ENCODE results near the gene GSS. TPM values are rescaled to one million over a fixed set of nuclear protein-coding genes. Genes with fewer than 3 reads are reported as not detected.
"Not testable (repeated sequence)": the region's sequence is repeated elsewhere in the genome, so short reads cannot be mapped to it uniquely, and the experiment has no call there.

GSS gene
- total RNA-seq, 4 donors from 2014 or later: 49.9 to 56.7 (median 52.9) TPM

DNA sequence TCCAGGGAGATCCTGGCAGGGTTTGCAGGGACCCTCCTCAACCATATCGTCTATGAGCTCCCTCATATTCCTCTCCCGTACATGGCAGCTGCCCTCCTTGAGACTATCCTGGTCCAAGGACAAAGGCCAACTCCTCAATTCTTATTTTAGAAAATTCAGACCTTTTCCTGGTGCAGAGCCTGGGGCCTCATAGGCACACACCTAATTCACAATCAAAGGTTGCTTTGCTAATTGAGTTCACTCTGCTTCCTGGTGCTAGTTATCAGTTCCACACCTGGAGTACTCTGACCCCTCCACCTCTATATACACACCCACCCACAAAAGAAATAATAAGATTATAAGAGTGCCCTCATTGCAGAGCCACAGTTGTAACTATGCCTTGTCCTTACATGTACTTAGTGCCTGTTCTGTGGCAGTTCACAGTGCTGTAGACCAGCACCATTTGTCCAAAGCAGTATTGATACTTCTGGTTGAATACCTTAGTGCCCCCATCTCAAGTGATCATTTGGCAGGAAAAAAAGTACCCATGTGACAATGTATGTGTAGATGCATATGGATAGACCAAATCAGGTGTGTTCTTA lies 38.7 kb downstream of the GSS start:
- no peak for TF ChIP-seq POLR2A (IDR thresholded peaks at IDR 0.05)
- TF ChIP-seq, protein P1, sequence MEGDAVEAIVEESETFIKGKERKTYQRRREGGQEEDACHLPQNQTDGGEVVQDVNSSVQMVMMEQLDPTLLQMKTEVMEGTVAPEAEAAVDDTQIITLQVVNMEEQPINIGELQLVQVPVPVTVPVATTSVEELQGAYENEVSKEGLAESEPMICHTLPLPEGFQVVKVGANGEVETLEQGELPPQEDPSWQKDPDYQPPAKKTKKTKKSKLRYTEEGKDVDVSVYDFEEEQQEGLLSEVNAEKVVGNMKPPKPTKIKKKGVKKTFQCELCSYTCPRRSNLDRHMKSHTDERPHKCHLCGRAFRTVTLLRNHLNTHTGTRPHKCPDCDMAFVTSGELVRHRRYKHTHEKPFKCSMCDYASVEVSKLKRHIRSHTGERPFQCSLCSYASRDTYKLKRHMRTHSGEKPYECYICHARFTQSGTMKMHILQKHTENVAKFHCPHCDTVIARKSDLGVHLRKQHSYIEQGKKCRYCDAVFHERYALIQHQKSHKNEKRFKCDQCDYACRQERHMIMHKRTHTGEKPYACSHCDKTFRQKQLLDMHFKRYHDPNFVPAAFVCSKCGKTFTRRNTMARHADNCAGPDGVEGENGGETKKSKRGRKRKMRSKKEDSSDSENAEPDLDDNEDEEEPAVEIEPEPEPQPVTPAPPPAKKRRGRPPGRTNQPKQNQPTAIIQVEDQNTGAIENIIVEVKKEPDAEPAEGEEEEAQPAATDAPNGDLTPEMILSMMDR (IDR thresholded peaks at IDR 0.05): no peak
- no peak overlapping the region for H3K4me3 ChIP-seq (ENCODE audit: low read depth, poor library complexity, severe bottlenecking)
- WGBS, 2 donors: 86 to 88% methylated on average over 2 of the region's 2 CpGs
- intact Hi-C loops (cut with DNase I; ENCODE audit: low total_unique reads): no loop called here
- peak in 1 of 2 donors; percentile 29 for DNase-seq (ENCODE audit: low spot score in 2 of 2)

DNA sequence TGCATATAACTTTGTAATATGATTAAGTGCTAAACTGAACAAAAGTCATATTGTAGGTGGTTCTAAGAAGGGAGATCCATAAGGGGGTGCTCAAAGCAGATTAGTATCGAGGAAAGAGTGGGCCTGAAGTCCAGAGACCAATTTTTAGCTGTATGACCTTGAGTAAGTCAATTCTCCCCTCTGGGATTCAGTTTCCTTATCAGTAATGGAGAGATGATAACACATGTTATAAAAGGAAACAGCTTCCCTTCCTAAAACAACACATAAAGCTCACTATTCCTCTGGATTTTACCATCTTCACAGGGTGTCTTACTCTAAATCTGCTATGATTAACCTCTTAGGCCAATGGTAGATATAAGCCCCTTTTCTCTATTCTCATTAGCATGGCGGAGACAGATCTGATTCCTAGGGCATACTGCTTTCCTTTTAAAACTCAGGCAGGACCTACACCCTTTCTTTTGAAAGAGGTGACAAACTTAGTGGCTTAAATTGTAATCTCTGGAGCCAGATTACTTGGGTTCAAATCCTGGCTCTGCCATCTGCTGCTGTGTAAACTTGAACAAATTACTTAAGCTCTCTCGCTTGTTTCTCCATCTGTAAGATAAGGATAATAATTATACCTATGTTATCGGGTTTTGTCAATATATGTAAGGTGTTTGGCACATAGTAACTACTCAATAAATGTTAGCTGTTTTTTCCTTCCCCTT lies 39.7 kb downstream of the GSS start:
- no peak overlapping the region for H3K4me3 ChIP-seq (ENCODE audit: low read depth, poor library complexity, severe bottlenecking)
- WGBS, 2 donors: 91% methylated on average over 4 of the region's 4 CpGs
- intact Hi-C loops (cut with DNase I; ENCODE audit: low total_unique reads): no loop called here
- peak in 1 of 2 donors; percentile 1 for DNase-seq (ENCODE audit: low spot score in 2 of 2)
- no peak for TF ChIP-seq POLR2A (IDR thresholded peaks at IDR 0.05)
- TF ChIP-seq, protein P1 (IDR thresholded peaks at IDR 0.05): no peak

DNA sequence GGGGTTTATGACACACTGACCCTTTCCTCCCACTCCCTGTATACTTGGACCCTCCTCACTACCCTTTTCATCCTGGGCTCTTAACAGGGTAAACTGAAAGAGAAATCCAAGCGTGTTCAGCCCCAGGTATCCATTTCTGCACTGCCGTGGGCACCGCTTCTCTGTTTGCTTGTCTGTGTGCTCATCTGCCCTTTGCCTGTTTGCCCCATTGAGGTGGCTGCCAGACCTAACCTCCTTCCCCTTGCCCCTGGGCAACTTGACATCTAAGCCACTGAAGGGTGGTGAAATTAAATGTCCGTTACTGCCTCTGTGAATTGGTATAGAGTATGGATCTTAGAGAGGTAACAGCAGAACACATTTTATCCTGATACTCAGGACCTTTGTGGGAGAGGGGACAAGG lies 40.5 kb downstream of the GSS start:
- intact Hi-C loops (cut with DNase I; ENCODE audit: low total_unique reads): no loop called here
- WGBS, 2 donors: 91 to 93% methylated on average over 4 of the region's 4 CpGs

DNA sequence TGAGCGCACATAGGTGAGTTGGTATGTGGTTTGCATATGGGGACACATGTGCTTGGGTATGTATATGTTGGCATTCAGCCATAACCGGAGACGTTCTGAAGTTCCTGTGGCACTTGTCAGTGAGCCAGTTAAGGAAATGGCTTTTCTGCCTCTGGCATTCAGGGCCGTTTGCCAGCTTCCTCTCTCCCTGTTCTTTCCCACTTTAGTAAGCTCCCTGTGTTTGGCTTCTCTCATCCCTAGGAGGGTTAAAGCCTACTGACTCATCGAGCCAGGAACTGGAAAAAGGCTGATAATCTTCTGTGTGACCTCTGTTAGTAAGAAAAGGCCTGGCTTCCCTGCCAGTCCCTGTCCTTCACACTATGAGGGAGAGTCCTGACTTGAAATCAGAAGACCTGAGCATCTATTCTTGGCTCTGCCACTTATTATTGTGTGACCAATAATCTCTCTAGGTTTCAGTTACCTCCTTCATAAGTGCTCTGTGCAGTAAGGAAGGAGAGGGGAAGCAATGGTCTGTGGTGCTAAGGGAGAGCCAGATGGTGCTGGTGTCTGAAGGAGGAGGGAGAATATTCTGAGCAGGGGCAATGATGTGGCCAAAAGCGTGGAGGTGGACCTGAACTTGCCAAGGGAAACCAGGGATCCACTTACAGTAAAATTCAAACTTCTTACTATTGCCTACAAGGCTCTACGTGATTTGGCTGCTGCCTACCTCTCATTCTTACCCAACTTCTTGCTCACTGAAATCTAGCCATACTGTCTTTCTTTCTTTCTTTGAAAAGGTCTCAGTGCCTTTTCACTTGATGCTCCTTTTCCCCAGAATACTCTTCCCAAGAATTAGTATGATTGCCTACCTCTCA lies 47.8 kb downstream of the GSS start:
- DNase-seq (ENCODE audit: low spot score in 2 of 2): peak in 1 of 2 donors; percentile 57

More for the DNA sequence above, 40.5 kb downstream of the GSS start:
- DNase-seq (ENCODE audit: low spot score in 2 of 2): no peak
- H3K4me3 ChIP-seq (ENCODE audit: low read depth, poor library complexity, severe bottlenecking): no peak overlapping the region
- TF ChIP-seq POLR2A (IDR thresholded peaks at IDR 0.05): no peak
- TF ChIP-seq, protein P1 (IDR thresholded peaks at IDR 0.05): no peak

DNA sequence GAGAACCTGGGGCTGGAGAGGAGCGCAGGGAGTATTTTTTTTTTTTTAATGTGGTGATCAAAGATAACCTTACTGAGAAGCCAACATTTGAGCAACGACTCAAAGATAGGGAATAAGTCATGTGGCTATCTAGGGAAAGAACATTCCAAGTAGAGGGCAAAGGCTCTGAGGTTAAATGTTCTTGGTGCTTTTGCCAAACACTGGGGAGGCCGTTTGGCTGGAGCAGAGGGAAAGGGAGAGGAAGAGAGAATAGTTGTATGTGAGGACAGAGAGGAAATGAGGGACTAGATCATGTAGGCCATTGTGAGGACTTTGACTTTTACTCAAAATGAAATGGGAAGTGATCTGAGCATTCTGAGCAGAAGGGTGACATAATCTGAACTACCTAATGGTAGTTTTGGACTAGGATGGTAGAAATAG lies 51.4 kb downstream of the GSS start:
- H3K4me3 ChIP-seq (ENCODE audit: low read depth, poor library complexity, severe bottlenecking): no peak overlapping the region
- TF ChIP-seq, protein P1 (IDR thresholded peaks at IDR 0.05): no peak
- TF ChIP-seq POLR2A (IDR thresholded peaks at IDR 0.05): no peak
- intact Hi-C loops (cut with DNase I; ENCODE audit: low total_unique reads): no loop called here
- WGBS, 2 donors: 57 to 64% methylated on average over 3 of the region's 3 CpGs
- DNase-seq (ENCODE audit: low spot score in 2 of 2): no peak

More for the DNA sequence above, 47.8 kb downstream of the GSS start:
- intact Hi-C loops (cut with DNase I; ENCODE audit: low total_unique reads): no loop called here
- TF ChIP-seq, protein P1 (IDR thresholded peaks at IDR 0.05): no peak
- TF ChIP-seq POLR2A (IDR thresholded peaks at IDR 0.05): no peak
- H3K4me3 ChIP-seq (ENCODE audit: low read depth, poor library complexity, severe bottlenecking): no peak overlapping the region
- 23 to 31% methylated on average over 7 of the region's 7 CpGs for WGBS, 2 donors

DNA sequence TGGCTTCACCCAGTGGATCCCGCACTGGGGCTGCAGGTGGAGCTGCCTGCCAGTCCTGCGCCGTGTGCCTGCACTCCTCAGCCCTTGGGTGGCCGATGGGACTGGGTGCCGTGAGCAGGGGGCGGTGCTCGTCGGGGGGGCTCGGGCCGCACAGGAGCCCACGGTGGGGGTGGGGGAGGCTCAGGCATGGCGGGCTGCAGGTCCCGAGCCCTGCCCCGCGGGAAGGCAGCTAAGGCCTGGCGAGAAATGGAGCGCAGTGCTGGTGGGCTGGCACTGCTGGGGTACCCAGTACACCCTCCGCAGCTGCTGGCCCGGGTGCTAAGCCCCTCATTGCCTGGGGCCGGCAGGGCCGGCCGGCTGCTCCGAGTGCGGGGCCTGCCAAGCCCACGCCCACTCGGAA lies 56.9 kb downstream of the GSS start:
- H3K4me3 ChIP-seq (ENCODE audit: low read depth, poor library complexity, severe bottlenecking); DNase-seq (ENCODE audit: low spot score in 2 of 2); intact Hi-C loops (cut with DNase I; ENCODE audit: low total_unique reads): not testable (repeated sequence)
- WGBS, 2 donors: 90 to 96% methylated on average over 10 to 13 of the region's 26 CpGs

DNA sequence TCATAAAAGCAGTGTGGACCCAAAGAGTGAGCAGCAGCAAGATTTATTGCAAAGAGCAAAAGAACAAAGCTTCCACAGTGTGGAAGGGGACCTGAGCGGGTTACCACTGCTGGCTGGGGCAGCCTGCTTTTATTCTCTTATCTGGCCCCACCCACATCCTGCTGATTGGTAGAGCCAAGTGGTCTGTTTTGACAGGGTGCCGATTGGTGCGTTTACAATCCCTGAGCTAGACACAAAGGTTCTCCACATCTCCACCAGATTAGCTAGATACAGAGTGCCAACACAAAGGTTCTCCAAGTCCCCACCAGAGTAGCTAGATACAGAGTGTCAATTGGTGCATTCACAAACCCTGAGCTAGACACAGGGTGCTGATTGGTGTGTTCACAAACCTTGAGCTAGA lies 57.5 kb downstream of the GSS start:
- 95 to 96% methylated on average over 3 of the region's 3 CpGs for WGBS, 2 donors
- intact Hi-C loops (cut with DNase I; ENCODE audit: low total_unique reads); H3K4me3 ChIP-seq (ENCODE audit: low read depth, poor library complexity, severe bottlenecking); DNase-seq (ENCODE audit: low spot score in 2 of 2): not testable (repeated sequence)
